Endometrial microvascular endothelial cells (primary cell): ENCODE results near the gene ADAMTSL1. TPM values are rescaled to one million over a fixed set of nuclear protein-coding genes. Genes with fewer than 3 reads are reported as not detected.

Experiments
- in situ Hi-C: cut with HindIII; loops from 2 replicates; pipeline ENCODE4 v1.10.0; 2017; ENCODE audit warnings: low sequenced_read_pairs, low pct_unique_long_range_greater_than_20kb; ENCODE audit errors: inconsistent ontology term
- total RNA-seq: library from RNA; depleted of rRNA; stranded (reverse); fragments of >200 nt; gene quantifications from one replicate; pipeline ENCODE4 v1.2.3, GENCODE V29; 2015; ENCODE audit errors: inconsistent ontology term

Gene ADAMTSL1
- total RNA-seq, 1 donor from 2014 or later, result 108 TPM

- in situ Hi-C loops, result no loop called here
Observed at GRCh38 chr9:18461496-18461895, 12.5 kb upstream of the ADAMTSL1 start.

- in situ Hi-C loops, result no loop called here
Observed at GRCh38 chr9:18463991-18464390, 10.0 kb upstream of the ADAMTSL1 start.

GRCh38 chr9:18466101-18466500 lies 7.9 kb upstream of the ADAMTSL1 start:
- in situ Hi-C loops, result no loop called here

GRCh38 chr9:18467696-18468095 lies 6.3 kb upstream of the ADAMTSL1 start:
- in situ Hi-C loops, result no loop called here

- in situ Hi-C loops, result no loop called here
Observed at GRCh38 chr9:18472435-18472834, 1.5 kb upstream of the ADAMTSL1 start.

- in situ Hi-C loops, result no loop called here
Observed at GRCh38 chr9:18472841-18473251, 1.1 kb upstream of the ADAMTSL1 start.

- in situ Hi-C loops, result no loop called here
Observed at GRCh38 chr9:18474783-18475182, 830 bp downstream of the ADAMTSL1 start.

- in situ Hi-C loops, result no loop called here
Observed at GRCh38 chr9:18477121-18477660, 3.2 kb downstream of the ADAMTSL1 start.

GRCh38 chr9:18477719-18478118 lies 3.8 kb downstream of the ADAMTSL1 start:
- in situ Hi-C loops, result no loop called here

- in situ Hi-C loops, result no loop called here
Observed at GRCh38 chr9:18478501-18479361, 4.8 kb downstream of the ADAMTSL1 start.

GRCh38 chr9:18479405-18479804 lies 5.5 kb downstream of the ADAMTSL1 start:
- in situ Hi-C loops, result no loop called here

GRCh38 chr9:18480662-18481093 lies 6.7 kb downstream of the ADAMTSL1 start:
- in situ Hi-C loops, result no loop called here

- in situ Hi-C loops, result no loop called here
Observed at GRCh38 chr9:18482371-18482770, 8.4 kb downstream of the ADAMTSL1 start.

- in situ Hi-C loops, result no loop called here
Observed at GRCh38 chr9:18485714-18486113, 11.8 kb downstream of the ADAMTSL1 start.

GRCh38 chr9:18487611-18488010 lies 13.7 kb downstream of the ADAMTSL1 start:
- in situ Hi-C loops, result no loop called here

GRCh38 chr9:18488886-18489285 lies 14.9 kb downstream of the ADAMTSL1 start:
- in situ Hi-C loops, result no loop called here

GRCh38 chr9:18489861-18490260 lies 15.9 kb downstream of the ADAMTSL1 start:
- in situ Hi-C loops, result no loop called here

- in situ Hi-C loops, result no loop called here
Observed at GRCh38 chr9:18490641-18491370, 16.9 kb downstream of the ADAMTSL1 start.

- in situ Hi-C loops, result no loop called here
Observed at GRCh38 chr9:18492612-18493011, 18.7 kb downstream of the ADAMTSL1 start.
